Omental fat pad (tissue), 4 donors: ENCODE measurements around the gene ARHGAP8. TPM values are rescaled to one million over a fixed set of nuclear protein-coding genes. Genes with fewer than 3 reads are reported as not detected.
"Not testable (repeated sequence)": the region's sequence is repeated elsewhere in the genome, so short reads cannot be mapped to it uniquely, and the experiment has no call there.

Source experiments
- ATAC-seq: fragments of 150-250 bp; one replicate; pipeline ENCODE4 v1.9.1; 2016; ENCODE audit warnings: mild to moderate bottlenecking, moderate library complexity; ENCODE audit not compliant: low FRiP score
- DNase-seq: peaks from one replicate; pipeline ENCODE4 v3.0.0-alpha.2; 2019; ENCODE audit warnings: low spot score
- total RNA-seq, 4 donors: library from RNA; depleted of rRNA; stranded (reverse); fragments of >200 nt; gene quantifications; one replicate each; pipeline ENCODE4 v1.1.0, GENCODE V29; 2016
- TF ChIP-seq, protein P1 (sequence below), 3 donors: fragments of 450-650 bp; IDR thresholded peaks; one replicate each; pipeline ENCODE4 v1.5.1; 2016 to 2017; ENCODE audit warnings: antibody characterized with exemption in 3 of 3, mild to moderate bottlenecking in 3 of 3, moderate library complexity in 2 of 3

Gene ARHGAP8
- total RNA-seq, 4 donors from 2014 or later, result 0.46 to 2.2 (median 1.9) TPM; not detected in 1

- TF ChIP-seq, protein P1, sequence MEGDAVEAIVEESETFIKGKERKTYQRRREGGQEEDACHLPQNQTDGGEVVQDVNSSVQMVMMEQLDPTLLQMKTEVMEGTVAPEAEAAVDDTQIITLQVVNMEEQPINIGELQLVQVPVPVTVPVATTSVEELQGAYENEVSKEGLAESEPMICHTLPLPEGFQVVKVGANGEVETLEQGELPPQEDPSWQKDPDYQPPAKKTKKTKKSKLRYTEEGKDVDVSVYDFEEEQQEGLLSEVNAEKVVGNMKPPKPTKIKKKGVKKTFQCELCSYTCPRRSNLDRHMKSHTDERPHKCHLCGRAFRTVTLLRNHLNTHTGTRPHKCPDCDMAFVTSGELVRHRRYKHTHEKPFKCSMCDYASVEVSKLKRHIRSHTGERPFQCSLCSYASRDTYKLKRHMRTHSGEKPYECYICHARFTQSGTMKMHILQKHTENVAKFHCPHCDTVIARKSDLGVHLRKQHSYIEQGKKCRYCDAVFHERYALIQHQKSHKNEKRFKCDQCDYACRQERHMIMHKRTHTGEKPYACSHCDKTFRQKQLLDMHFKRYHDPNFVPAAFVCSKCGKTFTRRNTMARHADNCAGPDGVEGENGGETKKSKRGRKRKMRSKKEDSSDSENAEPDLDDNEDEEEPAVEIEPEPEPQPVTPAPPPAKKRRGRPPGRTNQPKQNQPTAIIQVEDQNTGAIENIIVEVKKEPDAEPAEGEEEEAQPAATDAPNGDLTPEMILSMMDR (IDR thresholded peaks at IDR 0.05), result no peak
- DNase-seq, result no peak
- ATAC-seq, result no peak
Measured at GRCh38 chr22:44894321-44894720, 141.9 kb downstream of the ARHGAP8 start.

DNA sequence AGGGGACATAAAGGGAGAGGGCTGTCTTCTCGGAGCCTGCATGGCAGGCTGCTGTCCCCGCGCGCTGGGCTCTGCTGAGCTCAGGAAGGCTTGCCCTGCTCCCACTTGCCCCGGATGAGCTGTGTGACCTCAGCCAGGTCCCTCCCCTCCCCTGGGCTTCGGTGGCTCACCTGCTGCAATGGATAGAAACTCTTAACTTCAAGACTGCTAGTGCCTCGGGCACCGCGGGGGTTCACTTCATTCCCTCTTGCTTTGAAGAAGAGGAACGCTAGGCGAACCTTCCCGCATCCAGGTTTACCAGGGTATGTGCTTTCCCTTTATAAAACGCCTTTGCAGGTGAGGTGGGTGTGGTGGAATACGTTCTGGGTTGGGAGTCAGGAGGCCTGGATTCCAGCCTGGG lies 142.4 kb downstream of the ARHGAP8 start:
- DNase-seq (no peak), ATAC-seq (no peak)
- TF ChIP-seq, protein P1 (IDR thresholded peaks at IDR 0.05), result no peak

DNA sequence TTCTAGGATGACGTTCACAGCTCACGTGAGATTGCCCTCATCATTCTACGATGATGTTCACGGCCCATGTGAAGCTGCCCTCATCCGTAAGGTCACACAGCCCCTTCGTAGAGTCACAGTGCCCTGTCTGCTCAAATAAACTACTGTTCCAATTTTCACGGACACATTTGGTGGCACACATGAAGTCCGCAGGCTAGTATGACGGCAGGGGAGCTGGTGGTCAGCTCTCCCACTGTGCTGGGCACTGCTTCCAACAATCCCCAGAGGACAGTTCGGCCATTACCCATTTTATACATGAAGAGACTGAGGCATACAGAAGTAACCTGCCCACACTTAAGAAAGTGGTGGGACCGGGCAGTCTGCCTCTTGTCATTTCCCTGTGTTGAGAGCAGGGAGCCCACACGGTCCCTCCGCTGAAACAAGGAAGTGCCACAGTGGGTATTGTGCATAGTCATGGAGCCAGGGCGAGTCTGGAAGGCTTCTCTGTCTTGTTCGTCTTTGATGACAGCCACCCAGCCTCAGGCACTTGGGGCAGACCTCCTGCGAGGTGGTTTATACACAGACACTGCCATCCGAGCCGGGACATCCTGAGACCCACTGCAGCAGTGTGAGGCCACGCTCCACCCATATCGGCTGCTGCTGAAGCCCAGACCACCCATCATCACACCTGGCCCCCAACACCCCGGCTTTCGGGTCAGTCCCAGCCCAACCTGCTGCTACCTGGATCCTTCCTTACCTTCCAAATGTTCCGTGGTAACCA lies 143.1 kb downstream of the ARHGAP8 start:
- no peak for DNase-seq

DNA sequence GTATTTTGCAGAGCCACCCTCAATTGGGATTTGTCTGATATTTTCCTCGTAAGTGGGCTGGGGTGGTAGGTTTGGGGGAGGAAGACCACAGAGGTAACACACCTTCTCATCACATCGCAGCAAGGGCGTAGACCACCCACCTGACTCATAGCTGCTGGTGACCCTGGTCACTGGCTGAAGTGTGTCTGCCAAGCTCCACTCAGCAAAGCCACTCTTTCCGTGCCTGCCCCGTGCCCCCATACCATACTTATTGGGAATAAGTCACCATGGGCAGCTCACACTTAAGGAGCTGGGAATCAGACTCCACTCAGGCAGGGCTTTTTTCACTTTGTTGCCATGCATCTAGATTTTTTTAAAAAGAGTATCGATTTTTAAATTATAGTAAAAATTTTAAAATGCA lies 145.9 kb downstream of the ARHGAP8 start:
- ATAC-seq, result no peak
- no peak for DNase-seq
- TF ChIP-seq, protein P1 (IDR thresholded peaks at IDR 0.05), result no peak

More for the DNA sequence above, 143.1 kb downstream of the ARHGAP8 start:
- TF ChIP-seq, protein P1 (IDR thresholded peaks at IDR 0.05), result no peak
- ATAC-seq, result no peak

GRCh38 chr22:44901301-44901700 lies 148.9 kb downstream of the ARHGAP8 start:
- ATAC-seq, result no peak
- TF ChIP-seq, protein P1 (IDR thresholded peaks at IDR 0.05), result no peak
- DNase-seq, result no peak

- ATAC-seq, DNase-seq: not testable (repeated sequence)
Measured at GRCh38 chr22:44903164-44903563, 150.8 kb downstream of the ARHGAP8 start.

DNA sequence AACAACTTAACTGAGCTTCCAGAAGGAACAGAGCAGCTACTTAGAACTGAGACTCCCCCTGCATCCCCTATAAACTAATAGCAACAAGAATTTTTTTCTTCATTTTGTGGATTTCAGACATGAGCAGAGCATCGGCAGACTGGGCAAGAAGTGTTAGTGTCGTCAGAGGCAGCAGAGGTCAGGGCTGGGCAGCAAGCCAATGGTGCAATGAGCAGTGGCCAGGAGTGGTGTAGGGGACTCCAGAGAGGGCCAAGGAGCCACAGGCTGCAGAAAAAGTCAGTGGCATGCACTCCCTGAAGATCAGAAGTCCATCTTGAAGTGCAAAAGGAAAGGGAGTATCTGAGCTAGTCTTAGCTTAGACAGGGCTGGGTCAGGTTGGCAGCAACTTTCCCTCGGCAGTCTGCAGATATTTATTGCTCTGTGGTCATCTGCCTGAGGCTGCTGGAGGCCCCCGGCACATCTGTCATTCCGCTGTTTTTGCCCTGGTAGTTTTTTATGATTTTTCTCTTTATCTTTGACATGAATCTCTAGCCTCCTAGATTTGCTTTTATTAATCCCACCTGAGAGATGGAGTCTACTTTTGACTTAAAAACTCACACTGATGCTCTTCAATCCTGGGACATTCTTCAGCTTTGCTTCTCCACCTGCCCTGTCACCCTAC lies 152.2 kb downstream of the ARHGAP8 start:
- not testable (repeated sequence) for DNase-seq, ATAC-seq
